ENCODE data around the gene PCNX1. TPM values are rescaled to one million over a fixed set of nuclear protein-coding genes. Genes with fewer than 3 reads are reported as not detected.

The PCNX1 gene
- total RNA-seq, 1 experiment from 2014 or later, result 28.7 TPM

- DNase-seq (ENCODE audit: low read depth), result no peak
Observed at GRCh38 chr14:70888681-70889175, 18.5 kb upstream of the PCNX1 start.

GRCh38 chr14:70889555-70889954 lies 17.7 kb upstream of the PCNX1 start:
- DNase-seq (ENCODE audit: low read depth), result no peak

GRCh38 chr14:70890826-70891659 lies 16.2 kb upstream of the PCNX1 start:
- no peak for DNase-seq (ENCODE audit: low read depth)

GRCh38 chr14:70891737-70892136 lies 15.5 kb upstream of the PCNX1 start:
- DNase-seq (ENCODE audit: low read depth), result no peak

GRCh38 chr14:70893062-70893845 lies 14.0 kb upstream of the PCNX1 start:
- no peak for DNase-seq (ENCODE audit: low read depth)

- DNase-seq (ENCODE audit: low read depth), result no peak
Observed at GRCh38 chr14:70893858-70894291, 13.4 kb upstream of the PCNX1 start.

GRCh38 chr14:70894868-70895267 lies 12.4 kb upstream of the PCNX1 start:
- peak; percentile 46 for DNase-seq (ENCODE audit: low read depth)

- no peak for DNase-seq (ENCODE audit: low read depth)
Observed at GRCh38 chr14:70896317-70896716, 10.9 kb upstream of the PCNX1 start.

- peak; percentile 67 for DNase-seq (ENCODE audit: low read depth)
Observed at GRCh38 chr14:70896981-70897380, 10.3 kb upstream of the PCNX1 start.

GRCh38 chr14:70897464-70897863 lies 9.8 kb upstream of the PCNX1 start:
- peak; percentile 37 for DNase-seq (ENCODE audit: low read depth)

GRCh38 chr14:70898111-70898745 lies 9.0 kb upstream of the PCNX1 start:
- peak; percentile 46 for DNase-seq (ENCODE audit: low read depth)

GRCh38 chr14:70901269-70901668 lies 6.0 kb upstream of the PCNX1 start:
- peak; percentile 65 for DNase-seq (ENCODE audit: low read depth)

- no peak for DNase-seq (ENCODE audit: low read depth)
Observed at GRCh38 chr14:70902184-70902583, 5.1 kb upstream of the PCNX1 start.

GRCh38 chr14:70904373-70904772 lies 2.9 kb upstream of the PCNX1 start:
- DNase-seq (ENCODE audit: low read depth), result no peak

GRCh38 chr14:70905301-70905700 lies 2.0 kb upstream of the PCNX1 start:
- DNase-seq (ENCODE audit: low read depth), result peak; percentile 49

- DNase-seq (ENCODE audit: low read depth), result no peak
Observed at GRCh38 chr14:70906793-70907175, 475 bp upstream of the PCNX1 start.

GRCh38 chr14:70907996-70908934 lies 1.0 kb downstream of the PCNX1 start:
- peak; percentile 68 for DNase-seq (ENCODE audit: low read depth)

- DNase-seq (ENCODE audit: low read depth), result no peak
Observed at GRCh38 chr14:70908935-70909641, 1.8 kb downstream of the PCNX1 start.

GRCh38 chr14:70909733-70910614 lies 2.7 kb downstream of the PCNX1 start:
- no peak for DNase-seq (ENCODE audit: low read depth)
